ENCODE measurements around the gene KIF9.
"Not testable (repeated sequence)": the region's sequence is repeated elsewhere in the genome, so short reads cannot be mapped to it uniquely, and the experiment has no call there.

KIF9 gene

GRCh38 chr3:47294392-47294791 is 11.8 kb upstream of the KIF9 start:
- no peak for DNase-seq

- DNase-seq, result no peak
Measured at GRCh38 chr3:47293822-47294221, 11.2 kb upstream of the KIF9 start.

- not testable (repeated sequence) for DNase-seq
Measured at GRCh38 chr3:47291754-47292420, 9.3 kb upstream of the KIF9 start.

GRCh38 chr3:47291158-47291753 is 8.7 kb upstream of the KIF9 start:
- DNase-seq, result no peak

GRCh38 chr3:47288966-47289910 is 6.6 kb upstream of the KIF9 start:
- no peak for DNase-seq

GRCh38 chr3:47283591-47284364 is 1.2 kb upstream of the KIF9 start:
- DNase-seq, result no peak

GRCh38 chr3:47283193-47283537 is 566 bp upstream of the KIF9 start:
- DNase-seq, result no peak

- DNase-seq, result no peak
Measured at GRCh38 chr3:47280519-47280918, 2.1 kb downstream of the KIF9 start.

GRCh38 chr3:47276558-47276957 is 6.0 kb downstream of the KIF9 start:
- no peak for DNase-seq

GRCh38 chr3:47274652-47275051 is 7.9 kb downstream of the KIF9 start:
- DNase-seq, result no peak

- DNase-seq, result no peak
Measured at GRCh38 chr3:47273564-47273963, 9.0 kb downstream of the KIF9 start.

- DNase-seq, result no peak
Measured at GRCh38 chr3:47270526-47270925, 12.1 kb downstream of the KIF9 start.

- no peak for DNase-seq
Measured at GRCh38 chr3:47267490-47267824, 15.1 kb downstream of the KIF9 start.

- DNase-seq, result no peak
Measured at GRCh38 chr3:47266709-47267489, 15.7 kb downstream of the KIF9 start.

GRCh38 chr3:47265725-47266428 is 16.7 kb downstream of the KIF9 start:
- no peak for DNase-seq

GRCh38 chr3:47265008-47265407 is 17.6 kb downstream of the KIF9 start:
- DNase-seq, result no peak

GRCh38 chr3:47261301-47261700 is 21.3 kb downstream of the KIF9 start:
- DNase-seq, result no peak

- DNase-seq, result no peak
Measured at GRCh38 chr3:47260605-47261004, 22.0 kb downstream of the KIF9 start.

GRCh38 chr3:47259114-47259513 is 23.5 kb downstream of the KIF9 start:
- no peak for DNase-seq

- not testable (repeated sequence) for DNase-seq
Measured at GRCh38 chr3:47256331-47256730, 26.3 kb downstream of the KIF9 start.

- DNase-seq, result no peak
Measured at GRCh38 chr3:47251689-47252088, 30.9 kb downstream of the KIF9 start.

- DNase-seq, result not testable (repeated sequence)
Measured at GRCh38 chr3:47251085-47251484, 31.5 kb downstream of the KIF9 start.
